DMS53 (cell line): ENCODE data around the gene BLNK.
"Not testable (repeated sequence)": the region's sequence is repeated elsewhere in the genome, so short reads cannot be mapped to it uniquely, and the experiment has no call there.

ENCODE experiments used
- DNase-seq: peaks from one replicate; lab custom pipeline; 2025; lab: John Stamatoyannopoulos, UW

BLNK gene

DNA sequence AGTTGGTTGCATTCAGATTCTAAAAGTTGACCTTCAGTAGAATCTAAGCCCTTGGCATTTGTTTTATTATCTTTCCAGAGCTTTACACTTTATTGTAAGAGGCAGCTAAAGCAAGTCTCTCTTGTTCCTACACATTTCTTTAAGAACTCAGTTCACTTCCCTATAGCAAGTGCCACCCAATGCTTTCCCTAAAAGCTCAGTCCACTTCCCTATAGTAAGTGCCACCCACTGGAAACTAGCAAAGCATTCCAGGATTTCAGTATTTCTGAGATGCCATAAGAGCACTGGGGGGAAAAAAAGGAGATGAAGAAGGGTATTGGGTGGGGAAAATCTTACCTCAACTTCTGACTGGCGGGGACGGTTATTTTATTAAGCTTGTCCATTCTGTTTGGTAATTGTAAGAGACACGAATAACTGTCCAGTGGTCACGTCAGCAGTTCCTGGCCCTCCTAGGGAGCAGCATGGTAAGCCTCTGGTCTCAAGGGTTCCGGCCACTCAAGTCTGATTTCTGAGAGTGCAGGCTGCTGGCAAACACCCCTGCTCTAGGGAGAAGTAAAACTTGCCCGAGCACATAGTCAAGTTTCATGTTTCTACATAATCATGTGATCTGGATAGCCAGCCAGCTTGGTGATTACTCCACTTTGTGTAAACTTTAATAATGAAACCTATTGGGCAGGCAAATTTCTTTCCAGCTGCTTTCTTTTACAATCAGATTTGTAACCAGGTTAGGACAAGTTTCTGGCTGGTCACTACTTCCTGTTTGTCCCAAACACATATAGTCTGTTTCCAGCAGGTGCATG, at the start of gene BLNK:
TSS of gene BLNK (minus strand) at position 554 of the 800 bp plus-strand sequence. CDS start at position 383, 171 bp downstream.
- DNase-seq = peak; percentile 47

DNA sequence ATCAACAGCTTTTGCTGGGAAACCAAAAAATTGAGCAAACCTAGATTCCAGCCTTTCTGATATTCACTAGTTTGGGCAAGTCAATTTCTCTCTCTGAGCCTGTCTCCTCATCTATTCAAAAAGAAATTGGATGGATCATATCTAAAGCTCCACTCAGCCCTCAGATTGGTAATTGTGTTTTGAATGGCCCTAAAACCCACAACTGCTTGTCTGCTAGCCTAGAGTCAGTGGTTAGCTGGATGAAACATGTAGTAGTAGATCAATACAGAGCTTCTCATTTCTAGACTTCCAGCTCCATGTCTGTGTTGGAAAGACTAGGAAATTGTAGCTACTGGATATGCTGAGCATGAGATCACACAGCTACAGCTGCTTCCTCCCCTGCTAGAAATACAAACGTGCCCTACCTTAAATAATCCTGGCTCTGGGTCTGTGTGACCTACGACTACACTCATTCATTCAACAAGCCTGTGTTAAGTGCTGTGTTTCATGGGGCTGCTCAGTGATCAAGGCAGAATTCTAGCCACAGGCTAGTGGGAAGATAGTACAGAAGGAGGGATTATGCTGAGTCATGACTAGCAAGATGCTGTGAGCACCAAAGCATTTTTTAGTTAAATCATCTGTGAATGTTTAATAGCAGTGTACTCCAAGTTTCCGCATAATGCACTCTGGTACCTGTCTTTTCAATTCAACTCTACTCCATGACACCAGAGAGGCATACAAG, 48.5 kb upstream of the BLNK start:
- DNase-seq = peak; percentile 65

DNA sequence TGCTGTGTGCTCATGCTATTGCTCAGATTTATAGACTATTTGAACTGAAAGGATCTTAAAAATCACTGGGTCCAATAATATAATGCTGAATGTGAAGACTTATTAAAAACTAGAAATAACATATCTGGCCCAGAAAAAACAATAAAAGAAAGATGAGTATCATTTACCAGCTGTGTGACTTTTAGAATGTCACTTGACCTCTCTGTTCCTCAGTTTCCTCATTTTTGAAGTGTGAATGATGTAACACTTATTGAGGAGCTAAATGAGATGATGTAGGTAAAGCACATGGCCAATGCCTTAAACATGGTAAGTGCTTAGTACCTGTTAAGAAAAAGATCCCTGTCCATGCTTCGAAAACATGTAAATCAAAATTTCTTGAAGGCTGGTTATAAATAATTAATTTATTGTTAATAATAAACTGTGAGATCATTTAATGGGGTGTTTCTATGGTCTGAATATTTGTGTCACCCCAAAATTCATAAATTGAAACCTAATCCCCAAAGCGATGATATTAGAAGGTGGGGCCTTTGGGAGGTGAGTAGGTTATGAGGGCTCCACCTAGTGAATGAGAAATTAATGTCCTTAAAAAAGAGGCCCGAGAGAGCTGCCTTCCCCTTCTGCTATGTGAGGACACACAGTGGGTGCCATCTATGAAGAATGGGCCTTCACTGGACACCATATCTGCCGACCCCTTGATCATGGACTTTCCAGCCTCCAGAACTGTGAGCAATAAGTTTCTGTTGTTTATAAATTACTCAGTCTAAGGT, 45.9 kb upstream of the BLNK start:
- no peak for DNase-seq

DNA sequence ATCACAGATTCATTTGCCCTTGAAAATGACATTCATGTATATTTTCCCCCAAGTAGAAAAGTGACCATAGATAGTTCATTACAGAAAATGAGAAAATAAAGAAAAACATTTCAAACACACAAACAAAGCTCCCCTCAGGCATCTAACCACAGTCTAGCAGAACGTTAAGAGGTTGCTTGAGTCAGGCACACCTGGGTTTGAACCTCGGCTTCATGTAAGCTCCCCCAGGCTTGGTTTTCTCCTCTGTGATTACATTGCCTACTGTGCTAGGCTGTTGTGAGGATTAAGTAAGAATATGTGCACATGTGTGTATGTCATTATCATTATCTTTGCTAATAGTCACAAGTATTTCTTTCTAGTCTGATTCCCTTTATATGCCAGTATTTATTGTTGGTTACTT, 42.0 kb upstream of the BLNK start:
- DNase-seq = no peak

DNA sequence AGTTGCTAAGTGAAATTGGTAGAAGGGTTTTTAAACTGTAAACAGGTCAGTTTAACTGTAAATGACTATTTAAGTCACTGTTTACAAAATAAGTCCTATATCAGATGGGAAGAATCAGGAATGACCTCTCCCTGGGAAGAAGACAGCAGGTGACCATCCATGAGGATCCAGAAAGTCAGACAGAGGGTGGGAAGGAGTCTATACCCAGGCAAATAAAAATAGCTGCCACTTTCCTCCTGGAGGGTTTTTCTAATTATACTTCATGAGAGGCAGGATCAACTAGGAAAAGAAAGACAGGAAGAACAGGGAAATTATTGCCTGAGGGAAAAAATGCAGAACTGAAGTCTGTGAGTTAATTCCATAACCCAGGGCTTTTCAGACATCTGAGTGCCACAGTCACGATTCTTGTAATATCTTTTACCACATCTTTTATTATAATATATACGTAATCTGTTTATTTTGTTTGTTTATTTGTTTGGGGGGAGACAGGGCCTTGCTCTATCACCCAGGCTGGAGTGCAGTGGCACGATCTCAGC, 39.9 kb upstream of the BLNK start:
- no peak for DNase-seq

DNA sequence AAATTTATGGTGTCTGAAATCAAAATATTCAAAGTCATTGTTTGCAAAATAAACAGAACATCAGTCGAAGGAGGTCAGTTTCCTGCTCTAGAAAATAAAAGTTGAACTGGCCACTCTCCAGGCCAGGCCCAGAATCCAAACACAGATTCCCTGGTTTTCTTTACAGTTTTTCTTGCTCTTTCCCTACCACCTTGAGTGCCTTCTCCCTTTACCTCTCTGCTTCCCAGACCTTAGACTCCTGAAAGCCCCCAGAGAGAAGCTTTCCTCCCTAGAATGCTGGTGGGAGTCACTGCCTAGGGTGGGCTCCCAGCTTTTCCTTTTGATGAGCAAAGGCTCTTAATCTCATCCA, 38.9 kb upstream of the BLNK start:
- DNase-seq = no peak

DNA sequence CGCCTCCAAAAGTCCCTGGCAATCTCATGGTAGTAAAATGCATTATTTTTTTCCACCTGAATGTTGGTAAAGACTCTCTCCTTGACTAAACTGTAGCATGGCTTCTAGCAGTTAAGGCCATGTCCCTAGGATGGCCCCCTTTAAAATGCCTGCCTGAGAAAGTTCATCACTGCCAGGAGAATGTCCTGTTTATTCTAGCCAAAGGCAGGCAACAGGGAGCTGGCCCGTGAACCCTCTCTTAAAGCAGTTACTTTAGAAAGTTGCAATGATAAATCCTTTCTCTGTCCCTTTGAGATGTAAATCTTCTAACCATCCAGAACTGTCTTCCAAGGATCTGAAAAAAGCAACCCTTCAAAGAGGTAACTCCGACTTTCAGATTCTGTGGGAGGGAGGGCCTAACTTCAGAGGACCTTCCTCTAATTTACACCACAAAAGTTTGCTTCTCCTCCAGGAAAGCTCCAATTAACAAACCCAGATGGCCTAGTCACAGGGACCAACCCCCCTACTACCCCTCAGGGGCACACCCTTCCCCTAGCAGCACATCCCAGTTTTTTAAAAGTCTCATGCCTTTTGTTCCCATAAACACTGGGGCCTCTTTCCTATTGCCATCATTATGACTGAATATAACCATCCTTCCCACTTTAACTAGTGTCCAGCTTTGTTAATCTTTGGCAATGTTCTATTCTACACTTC, 38.4 kb upstream of the BLNK start:
- no peak for DNase-seq

DNA sequence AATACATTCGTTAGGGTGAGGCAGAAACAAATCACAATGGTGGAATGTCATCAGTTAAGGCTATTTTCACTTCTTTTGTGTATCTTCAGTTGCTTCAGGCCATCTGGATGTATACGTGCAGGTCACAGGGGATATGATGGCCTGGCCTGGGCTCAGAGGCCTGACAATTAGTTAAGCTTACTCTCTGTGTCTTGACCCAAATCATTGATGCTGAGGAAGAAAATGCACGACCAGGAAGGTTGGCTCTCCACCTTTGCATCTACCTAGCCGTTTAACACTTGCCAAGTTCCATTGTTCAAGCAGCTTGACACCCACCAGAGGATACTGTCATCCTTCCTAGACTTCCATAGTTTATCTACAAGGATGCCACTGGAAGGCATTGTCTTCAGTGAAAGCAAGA, 37.5 kb upstream of the BLNK start:
- DNase-seq = not testable (repeated sequence)

DNA sequence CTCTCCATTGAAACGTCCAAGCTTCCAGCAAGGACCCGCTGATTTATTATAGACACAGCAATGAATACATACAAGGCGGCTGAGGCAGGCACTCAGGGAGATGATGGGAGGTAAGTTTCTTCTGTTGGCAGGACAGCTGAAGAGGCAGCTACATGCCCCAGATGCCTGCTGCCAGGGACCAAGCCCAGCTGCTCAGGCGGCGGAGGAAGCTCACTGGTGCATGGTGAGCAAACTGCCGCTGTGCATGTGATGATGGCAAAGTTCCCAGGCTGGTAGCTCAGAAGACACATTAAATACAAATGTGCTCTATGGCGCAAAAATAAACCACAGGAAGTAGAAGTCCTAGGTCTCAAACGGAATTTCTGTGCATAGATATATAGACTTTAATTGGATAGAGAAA, 35.1 kb upstream of the BLNK start:
- DNase-seq = peak; percentile 47

DNA sequence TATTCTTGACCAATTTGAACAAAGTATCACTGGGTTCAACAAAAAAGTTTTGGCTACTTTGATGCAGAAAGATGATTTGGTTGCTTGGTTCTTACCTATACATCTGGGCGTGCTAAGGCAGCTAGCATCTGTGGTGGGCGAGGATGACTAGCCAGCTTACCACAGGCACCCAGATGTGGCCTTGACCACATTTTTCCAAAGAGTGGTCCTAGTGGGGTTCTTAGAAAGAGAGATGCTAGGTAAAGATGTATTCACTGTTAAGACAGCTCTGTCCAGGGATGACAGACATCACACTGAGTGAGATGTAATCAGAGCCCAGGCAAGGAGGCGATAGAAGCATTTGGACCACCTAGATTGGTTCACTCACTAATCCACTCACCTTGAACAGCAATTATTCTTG, 33.6 kb upstream of the BLNK start:
- DNase-seq = no peak

DNA sequence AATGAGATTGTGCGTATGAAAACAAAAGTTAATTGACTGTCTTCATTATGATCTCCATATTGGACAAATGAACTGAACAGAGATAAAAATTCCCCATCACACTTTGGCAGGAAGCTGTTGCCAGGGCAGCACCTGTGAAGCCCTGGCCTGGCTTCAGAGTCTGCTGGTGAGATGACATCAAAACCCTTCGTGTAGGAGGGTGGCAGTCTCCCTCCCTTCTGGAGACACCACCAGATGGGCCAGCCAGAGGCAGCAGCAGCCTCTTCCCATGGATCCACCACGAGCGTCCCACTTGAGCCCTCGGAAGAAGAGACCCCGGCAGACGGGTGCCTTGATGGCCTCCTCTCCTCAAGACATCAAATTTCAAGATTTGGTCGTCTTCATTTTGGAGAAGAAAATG, 32.9 kb upstream of the BLNK start, which contains the start of gene DNTT:
TSS of gene DNTT (plus strand) at position 205 of the 400 bp plus-strand sequence. CDS start at position 269, 64 bp downstream.
- no peak for DNase-seq

DNA sequence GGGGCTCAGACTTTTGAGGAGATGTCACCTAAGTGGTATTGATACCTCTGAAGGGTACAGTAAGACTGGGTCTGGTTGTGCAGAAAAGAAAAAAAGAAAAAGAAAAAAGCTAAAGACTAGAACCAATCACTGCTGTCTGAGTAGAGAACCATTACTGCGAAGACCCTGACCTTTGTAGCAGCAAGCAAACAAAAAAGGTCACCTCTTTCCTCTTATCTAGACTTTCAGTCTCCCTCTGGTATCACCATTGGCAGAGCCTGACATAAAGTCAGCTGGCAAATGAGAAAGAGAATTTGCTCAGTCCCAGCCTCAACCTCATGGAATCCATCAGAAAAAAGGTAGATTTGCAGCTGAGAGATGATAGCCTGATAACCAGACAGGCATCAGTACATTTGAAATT, 30.2 kb upstream of the BLNK start:
- no peak for DNase-seq

DNA sequence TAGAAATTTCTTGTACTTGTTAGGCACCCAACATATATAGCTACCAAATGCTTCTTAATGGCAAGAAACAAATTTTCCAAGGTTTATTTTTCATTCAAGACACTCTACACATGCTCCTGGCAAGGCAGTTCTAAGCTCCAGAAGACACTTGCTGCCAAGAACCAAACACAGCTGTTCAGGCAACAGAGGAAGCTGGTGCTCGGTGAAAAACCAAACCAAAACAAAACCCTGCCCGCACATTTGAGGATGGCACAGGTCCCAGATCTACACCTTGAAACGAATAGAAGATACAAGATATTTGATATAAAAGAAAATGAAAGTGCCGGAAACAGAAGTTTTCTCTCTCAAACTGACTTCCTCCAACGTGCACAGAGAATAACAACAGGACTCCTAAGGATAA, 28.0 kb upstream of the BLNK start:
- no peak for DNase-seq

DNA sequence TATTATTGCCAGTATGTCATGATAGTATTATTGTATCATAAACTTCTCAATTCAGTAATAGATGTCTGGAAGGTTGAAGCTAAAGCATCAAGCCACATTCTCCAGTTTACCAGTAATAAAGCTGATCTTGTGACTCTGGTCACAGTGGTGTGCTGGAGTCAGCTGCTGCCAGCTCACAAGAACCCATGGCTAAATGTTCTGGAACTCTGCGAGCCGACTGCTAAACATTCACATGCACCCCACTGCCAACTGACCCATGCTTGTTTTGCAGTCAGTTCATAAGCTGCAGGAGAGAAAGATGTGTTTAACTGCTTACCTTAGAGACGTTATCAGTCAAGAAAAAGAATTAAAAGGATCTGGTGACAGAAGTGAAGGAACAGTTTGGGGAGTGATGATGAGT, 27.0 kb upstream of the BLNK start:
- DNase-seq = no peak

DNA sequence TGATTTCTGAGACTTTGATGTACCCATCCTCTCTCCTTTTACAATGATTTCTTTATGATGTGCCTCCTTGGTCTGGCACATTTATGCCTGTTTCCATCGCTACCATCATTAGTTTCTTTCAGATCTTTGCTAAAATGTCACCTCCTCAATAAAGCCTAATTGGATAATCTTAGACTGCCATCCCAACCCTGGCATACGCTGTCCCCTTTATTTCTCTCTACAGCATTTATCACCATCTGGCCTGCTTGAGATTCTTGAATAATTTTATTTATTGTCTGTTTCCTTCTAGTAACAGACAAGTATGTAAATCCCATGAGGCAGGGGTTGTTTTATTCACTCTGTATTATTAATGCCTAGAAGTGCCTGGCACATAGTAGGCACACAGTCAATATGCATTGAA, 26.1 kb upstream of the BLNK start:
- no peak for DNase-seq

DNA sequence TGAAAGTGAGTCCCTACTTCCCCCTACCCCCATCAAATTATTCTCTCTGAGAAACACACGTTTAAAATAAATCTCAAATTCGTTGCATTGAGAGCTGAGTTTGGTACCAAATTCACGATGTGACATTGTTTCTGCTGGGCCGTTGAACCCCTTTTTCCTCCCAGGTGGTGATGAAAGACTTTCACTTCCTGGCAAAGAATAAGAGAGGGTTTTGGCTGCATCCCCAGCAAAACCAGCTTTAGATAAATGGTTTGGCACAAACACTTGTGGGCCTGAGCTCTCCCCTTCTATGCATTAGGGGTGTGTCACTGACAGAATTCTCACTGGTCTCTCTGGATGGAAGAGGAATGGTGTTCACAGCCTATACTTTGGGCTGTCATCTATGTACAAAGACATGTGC, 24.1 kb upstream of the BLNK start:
- DNase-seq = no peak

DNA sequence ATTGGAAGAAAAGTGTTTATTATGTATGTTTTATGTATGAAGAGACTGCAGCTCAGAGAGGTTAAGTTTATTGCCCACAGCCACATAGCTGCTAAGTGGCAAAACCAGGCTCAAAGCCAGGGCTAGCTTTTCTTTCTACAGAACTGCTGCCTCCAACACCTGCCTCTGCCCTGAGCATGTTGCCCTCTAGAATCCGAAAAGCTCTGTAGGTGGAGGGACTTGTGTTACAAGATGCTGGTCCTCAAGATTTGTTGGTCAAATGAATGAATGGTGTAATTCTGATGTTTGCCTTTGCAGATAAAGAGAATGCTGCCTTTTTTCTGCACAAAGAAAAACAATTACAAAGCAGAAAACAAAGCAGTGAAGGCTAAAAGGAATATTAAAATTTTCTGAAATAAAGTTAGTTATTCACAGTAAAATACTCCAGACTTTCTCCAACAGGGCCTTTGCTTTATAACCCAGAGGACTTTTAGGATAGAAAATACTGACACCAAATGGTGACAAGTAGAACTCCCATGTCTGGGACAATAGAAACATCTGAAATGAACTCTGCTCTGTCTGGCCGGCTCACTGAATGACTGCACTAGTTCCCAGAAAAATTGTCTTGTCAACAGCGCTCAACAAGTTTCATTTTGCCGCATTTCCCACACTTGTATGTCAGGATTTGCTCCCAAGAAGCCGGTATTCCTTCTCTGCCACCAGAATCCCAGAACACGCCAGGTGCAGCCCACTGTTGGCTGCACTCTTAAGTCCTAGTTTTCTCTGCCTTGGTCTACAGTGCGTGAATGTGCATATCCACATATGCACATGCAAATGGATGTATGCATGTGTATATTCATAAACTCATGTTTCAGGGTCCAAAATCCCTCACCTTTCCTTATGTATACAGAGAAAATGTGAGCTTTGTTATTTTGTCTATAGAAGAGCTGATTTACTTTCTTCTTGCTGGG, 21.9 kb upstream of the BLNK start:
- DNase-seq = peak; percentile 82

DNA sequence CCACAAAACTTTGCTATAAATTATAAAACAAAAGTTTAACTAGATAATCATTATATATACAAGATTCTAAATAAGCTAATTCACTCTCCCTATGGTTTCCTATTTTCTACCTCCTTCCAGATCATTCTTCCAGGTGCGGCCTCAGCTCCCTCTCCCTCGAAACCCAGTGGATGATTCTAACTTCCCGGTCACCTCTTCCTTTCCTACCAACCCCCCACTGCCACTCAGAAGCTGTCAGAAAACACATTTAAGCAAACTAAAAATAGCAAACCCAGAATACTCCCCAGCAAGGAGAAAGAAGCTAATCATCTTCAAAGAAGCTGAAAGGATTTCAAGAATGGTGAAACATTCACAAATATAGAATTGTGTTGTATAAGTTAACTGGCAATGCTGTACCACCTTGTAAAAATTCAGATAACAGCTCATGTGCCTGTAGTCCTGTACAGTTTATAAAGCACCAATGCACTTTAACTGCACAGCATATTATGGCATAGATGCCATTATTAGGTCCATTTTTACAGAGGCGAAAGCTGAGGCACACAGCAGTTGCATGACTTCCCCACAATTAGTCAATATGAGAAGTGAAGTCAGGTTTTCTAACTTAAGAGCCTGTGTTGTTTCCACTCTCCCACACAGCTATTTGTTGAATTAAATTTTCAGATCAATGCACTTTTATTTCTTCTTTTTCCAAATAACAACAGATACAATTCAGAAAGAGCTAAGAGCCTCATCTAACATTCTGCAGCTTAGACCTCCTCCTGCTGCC, 19.2 kb upstream of the BLNK start:
- DNase-seq = no peak

DNA sequence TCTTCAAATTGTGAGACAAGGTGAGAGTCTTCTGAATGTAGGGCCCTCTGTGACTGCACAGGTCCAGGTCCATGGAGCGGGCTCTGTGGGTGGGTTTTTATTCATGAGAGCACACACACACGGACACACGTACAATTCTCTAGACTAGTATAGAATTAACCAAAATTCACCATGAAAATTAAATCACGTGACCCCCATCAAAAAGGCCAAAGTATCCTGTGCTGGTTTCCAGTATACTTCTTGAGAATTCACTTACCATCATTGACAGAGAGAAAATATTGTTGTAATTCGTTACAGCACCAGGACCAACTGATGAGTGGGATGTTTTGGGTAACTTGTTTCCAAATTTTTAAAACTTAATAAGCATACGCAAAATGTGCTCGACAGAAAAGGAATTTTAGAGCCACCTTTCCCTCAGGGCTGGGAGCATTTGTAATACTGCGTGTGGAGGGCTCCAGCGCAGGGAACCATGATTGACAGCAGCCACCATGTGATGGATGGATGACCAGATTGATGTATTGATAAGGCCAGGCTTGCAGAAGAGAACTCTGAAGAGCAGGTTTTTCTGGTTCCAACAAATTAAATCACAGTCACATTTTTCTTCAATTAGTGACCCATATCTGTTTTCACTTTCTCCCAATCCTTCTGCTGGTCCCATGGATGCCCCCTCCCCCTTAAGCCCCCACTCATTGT, 18.0 kb upstream of the BLNK start:
- DNase-seq = peak; percentile 13
